ENCODE measurements around the gene HCN4. TPM values are rescaled to one million over a fixed set of nuclear protein-coding genes. Genes with fewer than 3 reads are reported as not detected.

Gene HCN4
- total and polyA plus RNA-seq, 2 experiments from 2014 or later = 0.27 to 0.40 TPM

GRCh38 chr15:73370151-73370550 is 1.4 kb upstream of the HCN4 start:
- TF ChIP-seq EZH2 (IDR thresholded peaks at IDR 0.05; ENCODE audit: borderline replicate concordance) = no peak
- TF ChIP-seq CTCF (IDR thresholded peaks at IDR 0.05; ENCODE audit: poor library complexity) = no peak
- TF ChIP-seq EZH2phosphoT487 (IDR thresholded peaks at IDR 0.05; ENCODE audit: low read depth, severe bottlenecking, unreplicated experiment) = no peak
- H3K27me3 ChIP-seq = peaks cover 66% of the 10 kb centered on the region
- H3K9me2 ChIP-seq (replicated peaks; ENCODE audit: insufficient read depth) = no peaks in the 10 kb centered on the region
- no peak overlapping the region for H3K4me3 ChIP-seq
- H3K4me1 ChIP-seq (ENCODE audit: insufficient read depth) = peaks cover 2% of the 10 kb centered on the region
- H3K36me3 ChIP-seq (replicated peaks; ENCODE audit: insufficient read depth, low read depth) = no peaks in the 10 kb centered on the region
- no peaks in the 10 kb centered on the region for H4K20me1 ChIP-seq (ENCODE audit: insufficient read depth, poor library complexity, severe bottlenecking)
- no peaks in the 10 kb centered on the region for H3K79me2 ChIP-seq
- H2AFZ ChIP-seq = no peak overlapping the region
- no peak overlapping the region for H3K27ac ChIP-seq
- DNase-seq (ENCODE audit: low spot score) = no peak
- 73% methylated on average over 3 of the region's 3 CpGs for WGBS (ENCODE audit: low lambda C conversion rate, missing lambda C conversion rate)
- H3K9me3 ChIP-seq (ENCODE audit: low read depth) = no peaks in the 10 kb centered on the region
- H3K4me2 ChIP-seq = no peak overlapping the region

GRCh38 chr15:73369154-73369694 is 466 bp upstream of the HCN4 start:
- 5% methylated on average over 41 of the region's 44 CpGs for WGBS (ENCODE audit: low lambda C conversion rate, missing lambda C conversion rate)
- H2AFZ ChIP-seq = peak overlapping the region; percentile 31
- no peak overlapping the region for H3K4me3 ChIP-seq
- no peaks in the 10 kb centered on the region for H3K9me2 ChIP-seq (replicated peaks; ENCODE audit: insufficient read depth)
- peaks cover 74% of the 10 kb centered on the region for H3K27me3 ChIP-seq
- H4K20me1 ChIP-seq (ENCODE audit: insufficient read depth, poor library complexity, severe bottlenecking) = no peaks in the 10 kb centered on the region
- H3K9me3 ChIP-seq (ENCODE audit: low read depth) = no peaks in the 10 kb centered on the region
- TF ChIP-seq CTCF (IDR thresholded peaks at IDR 0.05; ENCODE audit: poor library complexity) = no peak
- peak; percentile 84 for TF ChIP-seq EZH2 (IDR thresholded peaks at IDR 0.05; ENCODE audit: borderline replicate concordance)
- peak; percentile 49 for TF ChIP-seq EZH2phosphoT487 (IDR thresholded peaks at IDR 0.05; ENCODE audit: low read depth, severe bottlenecking, unreplicated experiment)
- no peaks in the 10 kb centered on the region for H3K79me2 ChIP-seq
- H3K36me3 ChIP-seq (replicated peaks; ENCODE audit: insufficient read depth, low read depth) = no peaks in the 10 kb centered on the region
- DNase-seq (ENCODE audit: low spot score) = no peak
- no peak overlapping the region for H3K27ac ChIP-seq
- peak overlapping the region; percentile 92 for H3K4me2 ChIP-seq
- H3K4me1 ChIP-seq (ENCODE audit: insufficient read depth) = no peaks in the 10 kb centered on the region

- no peaks in the 10 kb centered on the region for H3K9me3 ChIP-seq (ENCODE audit: low read depth)
- no peaks in the 10 kb centered on the region for H3K36me3 ChIP-seq (replicated peaks; ENCODE audit: insufficient read depth, low read depth)
- H4K20me1 ChIP-seq (ENCODE audit: insufficient read depth, poor library complexity, severe bottlenecking) = no peaks in the 10 kb centered on the region
- H3K4me3 ChIP-seq = peak overlapping the region; percentile 42
- no peaks in the 10 kb centered on the region for H3K79me2 ChIP-seq
- H3K27ac ChIP-seq = no peak overlapping the region
- DNase-seq (ENCODE audit: low spot score) = peak; percentile 25
- WGBS (ENCODE audit: low lambda C conversion rate, missing lambda C conversion rate) = 1% methylated on average over 76 of the region's 90 CpGs
- H3K9me2 ChIP-seq (replicated peaks; ENCODE audit: insufficient read depth) = no peaks in the 10 kb centered on the region
- peaks cover 85% of the 10 kb centered on the region for H3K27me3 ChIP-seq
- TF ChIP-seq EZH2phosphoT487 (IDR thresholded peaks at IDR 0.05; ENCODE audit: low read depth, severe bottlenecking, unreplicated experiment) (no peak), EZH2 (IDR thresholded peaks at IDR 0.05; ENCODE audit: borderline replicate concordance) (no peak), CTCF (IDR thresholded peaks at IDR 0.05; ENCODE audit: poor library complexity) (no peak)
- H3K4me1 ChIP-seq (ENCODE audit: insufficient read depth) = no peaks in the 10 kb centered on the region
- H2AFZ ChIP-seq = no peak overlapping the region
- peak overlapping the region; percentile 92 for H3K4me2 ChIP-seq
These were observed 996 bp downstream of the HCN4 start for GRCh38 chr15:73367624-73368300.
